Activated naive CD8-positive, alpha-beta T cell treated with anti-CD3 and anti-CD28 coated beads, Interleukin-2, amount 50 U/mL, for 16 hours (primary cell): ENCODE measurements around the gene HBG1.
"Not testable (repeated sequence)": the region's sequence is repeated elsewhere in the genome, so short reads cannot be mapped to it uniquely, and the experiment has no call there.

ENCODE experiments used
- DNase-seq: peaks from one replicate; pipeline ENCODE4 v3.0.0-alpha.2; 2020; ENCODE audit warnings: low read depth, low spot score

Gene HBG1

DNA sequence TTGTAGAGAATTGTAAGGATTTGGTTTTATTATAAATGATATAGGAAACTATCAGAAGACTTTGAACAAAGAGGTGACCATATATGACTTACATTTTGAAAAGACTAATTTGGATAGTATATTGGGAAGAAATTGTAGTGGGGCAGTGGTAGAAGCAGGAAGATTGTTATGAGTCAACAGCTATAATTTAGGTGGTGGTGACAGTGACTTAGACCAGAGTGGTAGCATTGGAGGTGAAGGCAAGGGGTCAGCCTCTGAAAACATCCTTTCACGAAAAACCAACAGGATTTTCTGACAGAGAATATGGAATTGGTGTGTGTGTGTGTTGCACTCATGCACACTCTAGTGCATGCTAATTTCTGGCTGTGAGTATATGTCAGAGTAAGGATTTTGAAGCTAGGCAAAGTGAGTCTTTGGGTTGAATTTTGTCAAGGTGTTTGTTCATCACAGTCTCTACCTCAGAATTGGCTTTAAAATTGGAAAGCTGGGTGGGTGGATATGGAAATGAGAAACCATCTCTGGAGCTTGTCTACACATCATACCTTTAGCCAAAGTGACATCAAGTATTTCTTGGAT, 28.2 kb upstream of the HBG1 start:
- no peak for DNase-seq

DNA sequence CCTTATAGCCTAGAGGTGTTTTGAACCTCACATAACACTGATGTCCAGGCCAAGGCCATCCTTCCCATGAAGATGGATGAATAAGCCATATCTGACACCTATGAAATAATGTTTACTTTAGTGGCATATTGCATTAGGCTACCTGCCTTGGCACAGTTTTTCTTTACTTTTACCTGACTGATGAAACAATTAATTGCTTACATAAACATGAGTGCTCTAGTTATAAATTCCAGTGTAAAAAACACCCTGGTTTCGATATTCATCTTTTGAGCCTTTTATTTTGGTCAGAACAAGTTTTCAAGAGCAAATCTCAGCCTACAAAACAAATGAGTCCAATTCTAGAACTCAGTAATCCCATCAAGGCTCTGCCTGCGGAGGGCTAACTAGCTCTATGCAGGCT, 27.0 kb upstream of the HBG1 start:
- no peak for DNase-seq

DNA sequence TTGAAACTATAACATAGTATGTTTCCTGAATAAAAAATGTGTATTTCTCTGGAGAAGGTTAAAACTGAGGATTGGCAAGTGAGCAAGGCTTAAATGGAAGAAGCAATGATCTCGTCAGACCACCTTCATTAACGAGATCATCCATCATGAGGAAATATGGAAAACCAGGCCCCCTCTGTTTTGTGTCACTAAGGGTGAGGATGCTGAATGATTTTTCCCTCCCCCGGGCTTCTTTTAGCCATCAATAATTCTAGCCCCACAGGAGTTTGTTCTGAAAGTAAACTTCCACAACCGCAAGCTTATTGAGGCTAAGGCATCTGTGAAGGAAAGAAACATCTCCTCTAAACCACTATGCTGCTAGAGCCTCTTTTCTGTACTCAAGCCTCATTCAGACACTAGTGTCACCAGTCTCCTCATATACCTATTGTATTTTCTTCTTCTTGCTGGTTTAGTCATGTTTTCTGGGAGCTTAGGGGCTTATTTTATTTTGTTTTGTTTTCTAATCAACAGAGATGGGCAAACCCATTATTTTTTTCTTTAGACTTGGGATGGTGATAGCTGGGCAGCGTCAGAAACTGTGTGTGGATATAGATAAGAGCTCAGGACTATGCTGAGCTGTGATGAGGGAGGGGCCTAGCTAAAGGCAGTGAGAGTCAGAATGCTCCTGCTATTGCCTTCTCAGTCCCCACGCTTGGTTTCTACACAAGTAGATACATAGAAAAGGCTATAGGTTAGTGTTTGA, 25.9 kb upstream of the HBG1 start:
- DNase-seq, result no peak

DNA sequence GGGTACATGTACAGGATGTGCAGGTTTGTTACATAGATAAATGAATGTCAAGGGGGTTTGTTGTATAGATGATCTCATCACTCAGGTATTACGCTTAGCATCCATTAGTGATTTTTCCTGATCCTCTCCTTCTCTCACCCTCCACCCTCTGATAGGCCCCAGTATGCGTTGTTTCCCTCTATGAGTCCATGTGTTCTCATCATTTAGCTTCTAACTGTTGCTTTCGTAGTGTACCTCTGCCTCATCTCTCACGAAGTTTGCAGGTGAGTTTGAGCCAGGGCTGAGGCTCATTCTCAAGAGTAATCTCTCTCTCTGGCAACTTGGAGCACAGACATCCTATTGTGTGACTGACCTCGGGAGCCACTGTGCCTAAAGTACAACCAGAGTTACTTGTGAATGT, 24.7 kb upstream of the HBG1 start:
- no peak for DNase-seq

DNA sequence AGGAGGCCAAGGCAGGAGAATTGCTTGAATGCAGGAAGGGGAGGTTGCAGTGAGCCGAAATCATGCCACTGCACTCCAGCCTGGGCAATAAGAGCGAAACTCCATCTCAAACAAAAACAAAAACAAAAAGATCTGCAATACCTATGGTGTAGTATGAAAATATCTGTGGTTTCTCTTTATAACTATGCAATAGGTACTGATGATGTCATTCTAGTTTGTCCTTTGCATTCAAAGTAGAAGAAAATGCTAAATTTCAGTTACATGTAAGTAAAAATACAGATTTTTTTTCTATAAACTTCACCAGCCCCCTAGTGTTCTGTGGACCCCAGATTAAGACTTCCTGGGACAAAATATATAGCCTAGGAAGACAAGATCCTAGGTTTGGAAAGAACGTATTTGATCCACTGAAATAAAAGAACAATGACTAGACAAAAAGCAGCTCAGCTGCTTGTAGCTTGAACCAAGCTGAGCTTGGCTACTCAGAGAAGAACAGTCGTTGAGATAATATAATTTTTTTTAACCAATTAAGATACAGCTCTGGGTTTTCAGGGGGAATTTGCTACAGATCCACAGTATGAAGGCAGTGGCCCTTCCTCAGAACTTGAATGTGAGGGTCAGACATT, 22.8 kb upstream of the HBG1 start:
- DNase-seq, result no peak

DNA sequence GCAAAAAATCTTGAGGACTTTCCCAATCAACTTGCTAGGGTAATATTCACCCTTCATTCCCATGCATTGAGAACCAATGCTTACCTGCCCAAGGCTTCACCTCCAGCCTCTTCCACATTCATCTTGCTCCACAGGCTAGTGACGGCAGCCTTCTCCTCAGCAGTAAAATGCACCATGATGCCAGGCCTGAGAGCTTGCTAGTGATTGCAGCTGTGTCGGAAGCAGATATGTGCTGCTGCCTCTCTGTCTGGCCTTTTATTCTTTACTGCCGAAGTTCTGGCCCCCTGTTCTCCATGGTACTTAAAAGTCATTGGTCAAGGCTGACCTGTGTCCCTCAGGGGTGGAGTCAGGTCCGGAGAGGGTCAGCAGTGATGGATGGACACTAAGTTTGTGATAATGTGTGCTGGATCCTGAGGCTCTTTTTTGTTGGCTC, 20.1 kb upstream of the HBG1 start, which contains the start of gene HBE1:
Gene HBE1, minus strand, starts transcription at position 231 of the 433 bp plus-strand sequence. Its CDS starts 55 bp downstream, at position 176.
- DNase-seq, result no peak

DNA sequence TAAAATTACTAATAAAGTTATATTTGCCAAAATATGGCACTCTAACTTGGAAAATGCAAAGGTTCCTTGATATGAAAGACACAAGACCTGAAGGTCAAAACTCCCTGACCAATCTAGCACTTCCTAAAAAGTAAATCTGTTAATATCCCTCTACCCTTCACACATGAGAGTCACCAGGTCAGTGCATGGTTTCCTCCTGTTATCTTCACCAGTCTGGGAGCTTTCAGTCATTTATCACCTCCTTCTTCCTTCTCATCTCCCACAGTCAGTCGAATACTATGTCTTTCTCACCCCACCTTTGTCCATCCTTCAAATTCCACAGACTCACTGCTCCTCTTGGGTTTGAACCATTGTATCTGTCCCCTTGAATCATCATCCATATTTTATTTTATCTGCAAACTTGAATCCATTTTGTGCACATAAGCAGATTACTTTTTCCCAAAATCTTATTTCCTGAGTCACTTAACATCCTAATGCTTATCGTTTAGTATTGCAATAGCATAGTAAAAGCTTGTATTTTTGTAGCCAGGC, 17.4 kb upstream of the HBG1 start:
- no peak for DNase-seq

DNA sequence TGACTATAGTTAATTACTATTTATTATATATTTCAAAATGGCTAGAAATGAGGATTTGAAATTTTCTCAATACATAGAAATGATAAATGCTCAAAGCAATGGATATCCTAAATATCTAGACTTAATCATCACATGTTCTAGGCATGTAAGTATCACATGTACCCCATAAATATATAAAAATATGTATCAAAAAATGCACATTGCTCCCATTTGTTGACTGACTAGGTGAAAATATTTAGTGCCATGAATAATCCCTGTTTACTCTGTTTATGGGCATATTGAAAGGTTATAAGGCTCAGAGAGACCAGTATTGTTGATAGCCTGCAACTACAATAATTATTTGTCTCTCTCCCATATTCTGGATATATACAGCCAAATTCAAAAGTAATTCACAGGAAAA, 17.0 kb upstream of the HBG1 start:
- no peak for DNase-seq

DNA sequence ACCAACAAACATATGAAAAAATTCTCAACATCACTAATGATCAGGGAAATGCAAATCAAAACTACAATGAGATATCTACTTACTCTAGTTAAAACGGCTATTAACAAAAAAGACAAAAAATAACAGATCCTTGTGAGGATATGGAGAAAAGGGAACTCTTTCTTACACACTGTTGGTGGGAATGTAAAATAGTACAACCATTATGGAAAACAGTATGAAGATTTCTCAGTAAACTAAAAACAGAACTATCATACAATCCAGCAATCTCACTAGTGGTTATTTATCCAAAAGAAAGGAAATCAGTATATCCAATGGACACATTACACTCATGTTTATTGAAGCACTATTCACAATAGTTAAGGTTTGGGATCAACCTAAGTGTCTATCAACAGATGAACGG, 16.2 kb upstream of the HBG1 start:
- DNase-seq, result no peak

DNA sequence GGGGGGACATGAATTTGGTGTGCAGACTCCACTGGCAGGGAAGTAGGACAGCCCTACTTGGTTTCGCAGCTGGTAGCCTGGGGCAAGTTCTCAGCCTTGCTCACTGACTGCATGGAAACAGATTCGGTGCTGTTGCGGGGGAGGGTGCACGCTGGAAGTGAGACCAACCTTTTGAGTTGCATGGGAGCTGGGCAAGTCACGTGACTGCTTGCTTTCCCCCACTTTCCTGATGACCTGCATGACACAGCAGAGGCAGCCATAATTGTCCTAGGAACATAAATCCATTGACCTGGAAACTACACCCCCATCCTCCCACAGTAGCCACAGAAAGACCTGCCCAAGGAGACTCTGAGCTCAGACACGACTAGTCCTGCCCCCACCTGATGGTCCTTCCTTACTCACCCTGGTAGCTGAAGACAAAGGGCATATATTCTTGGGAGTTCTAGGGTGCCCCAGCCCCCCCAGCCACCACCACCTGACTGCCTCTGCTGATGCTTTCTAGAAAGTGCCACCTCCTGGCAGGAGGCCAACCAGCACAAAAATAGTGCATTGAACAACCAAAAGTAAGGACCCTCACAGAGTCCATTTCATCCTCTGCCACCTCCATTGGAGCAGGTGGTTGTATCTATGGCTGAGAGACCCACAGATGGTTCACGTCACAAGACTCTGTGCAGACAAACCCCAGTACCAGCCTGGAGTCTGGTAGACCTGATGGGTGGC, 9.0 kb upstream of the HBG1 start:
- no peak for DNase-seq

DNA sequence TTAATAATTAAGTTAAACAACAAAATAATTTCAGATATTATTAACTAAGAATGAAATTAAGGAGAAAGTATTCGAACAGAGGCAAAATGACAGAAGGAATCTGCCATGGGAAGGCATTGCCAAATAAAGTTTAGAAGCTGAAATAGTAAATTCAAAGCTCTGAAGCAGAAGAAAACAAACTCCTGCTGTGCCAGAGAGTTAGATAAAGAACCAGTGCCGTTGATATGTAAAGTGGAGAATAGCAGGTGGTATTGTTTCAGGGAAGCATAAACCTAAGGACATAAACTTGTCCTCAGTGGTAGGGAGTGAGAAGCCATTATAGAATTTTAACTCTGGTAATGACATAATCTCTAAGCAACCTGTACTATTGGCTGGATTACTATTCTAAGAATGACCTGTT, 7.6 kb upstream of the HBG1 start:
- no peak for DNase-seq

DNA sequence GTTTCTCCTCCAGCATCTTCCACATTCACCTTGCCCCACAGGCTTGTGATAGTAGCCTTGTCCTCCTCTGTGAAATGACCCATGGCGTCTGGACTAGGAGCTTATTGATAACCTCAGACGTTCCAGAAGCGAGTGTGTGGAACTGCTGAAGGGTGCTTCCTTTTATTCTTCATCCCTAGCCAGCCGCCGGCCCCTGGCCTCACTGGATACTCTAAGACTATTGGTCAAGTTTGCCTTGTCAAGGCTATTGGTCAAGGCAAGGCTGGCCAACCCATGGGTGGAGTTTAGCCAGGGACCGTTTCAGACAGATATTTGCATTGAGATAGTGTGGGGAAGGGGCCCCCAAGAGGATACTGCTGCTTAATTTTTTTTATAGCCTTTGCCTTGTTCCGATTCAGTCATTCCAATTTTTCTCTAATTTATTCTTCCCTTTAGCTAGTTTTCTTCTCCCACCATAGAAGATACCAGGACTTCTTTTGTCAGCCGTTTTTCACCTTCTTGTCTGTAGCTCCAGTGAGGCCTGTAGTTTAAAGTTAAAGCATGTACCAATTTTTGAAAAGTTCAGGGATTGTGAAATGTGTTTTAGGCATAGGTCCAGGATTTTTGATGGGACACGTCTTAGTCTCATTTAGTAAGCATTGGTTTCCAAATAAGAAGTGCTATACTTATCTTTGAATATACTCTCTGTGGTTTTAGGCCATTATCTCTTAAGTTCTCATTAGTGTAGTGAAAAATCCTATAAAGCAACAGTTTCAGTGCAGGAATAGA, 5.2 kb upstream of the HBG1 start, which contains the start of gene HBG2:
Gene HBG2, minus strand, starts transcription at position 136 of the 768 bp plus-strand sequence. Its CDS starts 53 bp downstream, at position 83.
- not testable (repeated sequence) for DNase-seq

DNA sequence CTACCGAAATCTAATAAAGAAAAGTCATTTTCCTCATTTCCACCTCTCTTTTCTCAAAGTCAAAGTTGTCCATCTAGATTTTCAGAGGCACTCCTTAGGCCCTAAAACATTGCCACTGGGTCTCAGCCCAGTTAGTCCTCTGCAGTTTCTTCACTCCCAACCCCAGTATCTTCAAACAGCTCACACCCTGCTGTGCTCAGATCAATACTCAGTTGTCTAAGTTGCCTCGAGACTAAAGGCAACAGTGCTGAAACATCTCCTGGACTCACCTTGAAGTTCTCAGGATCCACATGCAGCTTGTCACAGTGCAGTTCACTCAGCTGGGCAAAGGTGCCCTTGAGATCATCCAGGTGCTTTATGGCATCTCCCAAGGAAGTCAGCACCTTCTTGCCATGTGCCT, 4.4 kb upstream of the HBG1 start:
- not testable (repeated sequence) for DNase-seq

DNA sequence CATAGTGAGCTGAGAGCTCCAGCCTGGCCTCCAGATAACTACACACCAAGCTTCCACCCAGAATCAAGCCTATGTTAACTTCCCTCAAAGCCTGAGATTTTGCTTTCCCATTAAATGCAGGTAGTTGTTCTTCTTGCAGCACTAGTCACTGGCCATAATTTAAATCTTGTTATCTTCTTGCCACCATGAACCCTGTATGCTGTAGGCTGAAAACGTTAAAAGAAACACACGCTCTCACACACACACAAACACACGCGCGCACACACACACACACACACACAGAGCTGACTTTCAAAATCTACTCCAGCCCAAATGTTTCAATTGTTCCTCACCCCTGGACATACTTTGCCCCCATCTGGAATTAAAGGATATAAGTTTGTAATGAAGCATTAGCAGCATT, 3.8 kb upstream of the HBG1 start:
- DNase-seq, result not testable (repeated sequence)

DNA sequence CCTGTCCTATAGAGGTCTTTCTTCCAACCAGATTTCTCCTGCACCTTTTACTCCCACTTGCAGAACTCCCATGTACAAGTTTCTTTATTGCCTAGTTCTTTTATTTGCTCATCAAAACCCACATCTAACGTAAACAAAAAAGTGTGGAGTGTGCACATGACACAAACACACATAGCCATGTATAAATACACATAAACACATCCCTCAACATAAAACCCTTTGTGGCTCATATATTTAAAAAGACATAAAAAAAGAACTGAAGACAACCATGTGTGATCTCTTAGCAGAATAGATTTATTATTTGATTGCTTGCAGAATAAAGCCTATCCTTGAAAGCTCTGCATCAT, 3.2 kb upstream of the HBG1 start:
- DNase-seq, result no peak

DNA sequence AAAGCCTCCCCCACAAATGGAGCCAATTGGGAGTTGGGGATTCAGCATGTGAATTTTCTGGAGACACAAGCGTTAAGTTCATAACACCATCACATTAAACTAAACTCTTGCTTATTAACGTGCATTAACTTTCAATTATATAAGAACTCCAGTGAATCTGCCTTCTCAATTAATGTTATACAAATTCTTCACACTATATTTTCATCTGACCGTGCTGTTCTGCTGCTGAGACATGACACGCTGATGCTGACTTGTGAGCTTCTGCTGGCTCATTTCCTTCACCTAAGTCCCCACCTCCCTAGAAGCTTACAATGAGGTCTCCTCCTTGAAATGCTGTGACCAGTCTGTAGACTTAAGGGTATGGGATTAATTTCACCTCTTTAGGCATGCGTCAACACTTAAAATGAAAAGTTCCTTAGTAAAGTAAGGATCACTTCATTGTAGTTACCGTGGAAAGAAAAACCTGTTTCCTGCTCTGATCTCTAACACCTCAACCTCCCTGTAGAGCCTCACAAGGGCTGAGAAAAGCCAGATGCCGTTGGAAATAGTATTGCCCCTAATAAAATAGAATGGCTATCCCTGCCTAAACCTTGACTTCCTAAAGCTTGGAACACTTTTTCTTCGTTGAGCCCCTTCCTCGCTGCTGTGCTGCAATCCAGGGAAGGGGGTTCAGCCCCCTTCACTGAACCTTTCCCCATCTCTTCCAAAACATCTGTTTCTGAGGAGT, 2.7 kb upstream of the HBG1 start:
- DNase-seq, result no peak

DNA sequence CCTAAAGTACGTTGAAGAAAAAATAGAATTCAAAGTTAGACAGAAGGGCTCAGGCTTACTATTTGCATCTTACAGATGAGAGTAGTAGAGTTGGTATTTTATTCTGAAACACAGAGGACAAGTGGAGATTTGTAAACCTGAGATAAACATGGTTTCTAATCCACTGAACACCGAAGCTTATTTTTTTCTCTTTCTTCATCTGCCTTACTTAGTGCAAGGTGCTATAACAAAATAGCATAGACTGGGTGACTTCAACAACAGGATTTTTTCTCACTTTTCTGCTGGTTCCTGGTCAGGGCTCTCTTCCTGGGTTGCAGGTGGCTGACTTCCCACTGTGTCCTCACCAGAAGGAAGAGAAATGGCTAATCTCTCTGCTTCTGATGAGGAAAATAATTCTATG, 2.1 kb upstream of the HBG1 start:
- DNase-seq, result no peak

DNA sequence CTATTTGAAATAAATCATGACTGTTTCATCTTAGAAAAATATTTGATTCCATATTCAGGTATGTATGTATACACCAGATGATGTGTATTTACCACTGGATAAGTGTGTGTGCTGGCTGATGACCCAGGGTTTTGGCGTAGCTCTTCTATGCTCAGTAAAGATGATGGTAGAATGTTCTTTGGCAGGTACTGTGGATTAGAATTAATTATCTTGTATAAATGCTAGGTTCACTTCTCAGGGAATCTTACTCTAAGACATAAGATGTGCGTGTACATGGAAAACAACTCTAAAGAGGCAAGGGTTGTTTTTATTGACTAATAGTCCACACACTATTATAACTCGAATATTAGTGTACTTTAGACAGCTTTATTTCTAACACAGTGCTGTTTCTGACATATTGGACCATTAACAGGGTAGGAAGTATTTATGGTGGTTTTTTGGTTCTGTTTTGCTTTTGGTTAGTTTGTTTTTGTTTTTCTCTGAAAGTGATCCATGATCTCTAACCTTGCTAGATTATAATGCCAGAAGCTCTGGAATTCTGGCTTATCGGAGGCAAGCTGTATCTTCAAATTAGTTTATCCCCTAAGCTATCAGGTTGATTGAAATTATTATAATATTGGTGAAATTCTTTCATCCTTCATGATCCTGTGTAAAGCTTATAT, 1.0 kb upstream of the HBG1 start:
- no peak for DNase-seq

DNA sequence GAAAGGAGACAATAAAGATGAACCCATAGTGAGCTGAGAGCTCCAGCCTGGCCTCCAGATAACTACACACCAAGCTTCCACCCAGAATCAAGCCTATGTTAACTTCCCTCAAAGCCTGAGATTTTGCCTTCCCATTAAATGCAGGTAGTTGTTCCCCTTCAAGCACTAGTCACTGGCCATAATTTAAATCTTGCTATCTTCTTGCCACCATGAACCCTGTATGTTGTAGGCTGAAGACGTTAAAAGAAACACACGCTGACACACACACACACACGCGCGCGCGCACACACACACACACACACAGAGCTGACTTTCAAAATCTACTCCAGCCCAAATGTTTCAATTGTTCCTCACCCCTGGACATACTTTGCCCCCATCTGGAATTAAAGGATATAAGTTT, 1.2 kb downstream of the HBG1 start:
- not testable (repeated sequence) for DNase-seq
